ENCODE data around the gene MYO5C.
"Not testable (repeated sequence)": the region's sequence is repeated elsewhere in the genome, so short reads cannot be mapped to it uniquely, and the experiment has no call there.

Gene MYO5C

DNA sequence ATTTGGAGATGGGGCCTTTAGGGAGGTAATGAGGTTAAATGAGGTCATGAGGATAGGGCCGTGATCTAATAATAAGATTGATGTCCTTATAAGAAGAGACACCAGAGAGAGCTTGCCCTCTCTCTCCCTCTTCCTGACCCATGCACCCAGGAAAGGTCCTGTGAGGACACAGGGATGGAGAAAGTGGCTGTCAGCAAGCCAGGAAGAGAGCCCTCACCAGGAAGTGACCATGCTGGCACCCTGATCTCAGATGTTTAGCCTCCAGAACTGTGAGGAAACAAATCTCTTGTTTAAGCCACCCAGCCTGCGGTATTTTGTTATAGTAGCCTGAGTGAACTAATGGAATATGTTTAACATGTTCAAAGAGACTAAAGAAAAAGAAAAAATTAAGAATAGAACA lies 89.2 kb downstream of the MYO5C start:
- DNase-seq, result no peak

DNA sequence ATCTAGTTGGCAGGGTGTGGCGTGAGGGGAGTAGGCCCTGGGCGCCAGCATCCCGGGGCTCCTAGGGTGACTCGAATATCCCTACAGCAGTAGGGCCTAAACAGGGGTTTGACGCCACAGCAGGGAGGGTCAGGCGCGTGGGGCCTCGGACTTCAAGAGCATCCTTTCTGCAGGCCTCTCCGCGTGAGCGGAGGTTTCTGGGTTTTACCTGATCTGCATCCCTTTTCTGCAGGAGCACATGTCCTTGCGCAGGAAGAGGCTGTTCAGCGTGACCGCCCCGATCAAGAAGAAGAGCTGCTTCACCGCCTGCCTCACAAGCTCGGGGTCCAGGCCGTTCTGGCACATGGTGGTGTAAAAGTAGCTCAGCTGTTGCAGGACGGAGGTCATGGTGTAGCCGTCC lies 90.9 kb downstream of the MYO5C start:
- DNase-seq, result no peak

DNA sequence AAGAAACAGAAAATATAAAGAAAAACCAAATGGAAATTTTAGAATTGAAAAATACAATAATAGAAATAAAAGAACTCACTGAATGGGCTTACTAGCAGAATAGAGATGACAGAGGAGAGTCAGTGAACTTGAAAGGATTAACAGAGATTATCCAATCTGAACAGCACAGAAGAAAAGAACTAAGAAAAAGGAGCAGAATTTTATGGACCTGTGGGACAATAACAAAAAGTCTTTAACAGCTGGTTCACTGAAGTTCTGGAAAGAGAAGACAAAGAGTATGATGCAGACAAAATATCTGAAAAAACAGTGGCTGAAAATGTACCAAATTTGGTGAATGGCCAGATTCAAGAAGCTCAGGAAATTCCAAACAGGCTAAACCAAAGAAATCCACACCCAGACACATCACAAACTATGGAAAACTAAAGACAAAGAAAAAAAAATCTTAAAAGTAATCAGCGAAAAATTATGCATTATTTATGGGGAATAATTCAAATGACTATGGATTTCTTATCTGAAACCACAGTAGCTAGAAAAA lies 94.7 kb downstream of the MYO5C start:
- DNase-seq, result no peak

DNA sequence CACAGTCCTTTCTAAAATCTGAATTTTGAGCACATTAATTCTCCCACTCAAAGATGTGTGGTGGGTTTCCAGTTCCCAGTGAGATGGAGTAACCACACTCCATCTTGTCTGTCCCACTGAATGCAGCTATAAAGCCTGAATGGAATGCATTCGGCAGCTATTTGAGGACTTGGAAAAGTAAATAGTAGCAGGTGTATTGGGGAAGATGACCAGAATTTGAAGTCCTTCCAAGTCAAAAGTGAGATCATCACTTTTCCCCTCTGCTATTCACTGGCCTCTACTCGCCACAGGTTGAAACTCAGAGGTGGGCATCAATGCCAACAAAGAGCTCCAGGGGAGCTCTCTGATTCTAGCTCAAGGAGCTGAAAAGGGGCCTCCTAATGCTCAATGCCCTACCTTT lies 96.3 kb downstream of the MYO5C start:
- no peak for DNase-seq

DNA sequence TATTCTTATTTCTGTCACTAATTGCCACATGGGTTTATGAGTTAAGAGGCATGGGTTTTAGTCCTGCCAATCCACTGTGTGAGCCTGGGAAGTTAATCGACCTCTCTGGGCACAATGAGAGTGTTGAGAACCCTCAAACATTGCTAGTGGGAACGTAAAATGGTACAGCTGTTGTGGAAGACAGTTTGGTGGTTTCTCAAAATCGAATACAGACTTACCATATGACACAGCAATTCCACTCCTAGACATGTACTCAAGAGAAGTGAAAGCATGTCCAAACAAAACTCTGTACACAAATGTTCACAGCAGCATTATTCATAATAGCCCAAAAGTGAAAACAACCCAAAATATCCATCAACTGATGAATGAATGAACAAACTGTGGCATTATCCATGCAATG lies 98.7 kb downstream of the MYO5C start:
- DNase-seq, result no peak

DNA sequence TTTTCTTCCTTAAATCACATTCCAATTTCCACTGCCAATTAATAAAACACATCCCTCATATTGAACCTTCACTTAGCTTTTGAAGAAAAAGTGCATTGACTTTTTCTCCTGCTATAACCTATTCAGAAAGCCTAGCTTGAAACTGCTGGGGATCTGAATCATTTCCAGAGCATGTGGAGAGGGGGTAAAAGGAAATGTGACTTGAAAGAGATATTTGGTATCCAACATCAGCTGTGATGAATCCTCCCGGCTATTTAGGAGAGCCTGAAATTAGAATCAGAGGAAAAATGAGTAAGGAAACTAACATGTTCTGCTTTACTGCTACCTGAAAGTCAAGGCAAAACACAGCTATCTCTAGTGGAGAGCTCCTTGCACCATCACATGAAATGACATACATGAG lies 101.8 kb downstream of the MYO5C start:
- DNase-seq, result no peak

DNA sequence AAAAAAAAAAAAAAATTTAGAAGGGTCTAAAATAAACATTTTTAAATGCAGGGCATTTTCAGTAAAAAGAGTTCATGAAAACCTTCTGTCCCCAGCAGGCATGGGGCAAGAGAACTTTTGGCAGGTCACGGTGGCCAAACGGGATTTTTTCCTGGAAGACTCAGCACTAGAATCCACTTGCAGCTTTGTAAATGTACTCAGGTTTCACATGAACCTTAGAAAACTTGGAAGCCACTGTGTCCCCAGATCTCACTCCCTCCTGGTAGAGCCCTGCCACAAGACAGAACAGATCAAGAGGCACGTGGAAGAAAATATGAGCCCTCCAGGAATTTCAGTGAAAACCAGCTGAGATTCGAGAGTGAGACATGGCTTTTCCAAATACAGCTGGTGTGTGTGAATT lies 102.3 kb downstream of the MYO5C start:
- DNase-seq, result no peak

DNA sequence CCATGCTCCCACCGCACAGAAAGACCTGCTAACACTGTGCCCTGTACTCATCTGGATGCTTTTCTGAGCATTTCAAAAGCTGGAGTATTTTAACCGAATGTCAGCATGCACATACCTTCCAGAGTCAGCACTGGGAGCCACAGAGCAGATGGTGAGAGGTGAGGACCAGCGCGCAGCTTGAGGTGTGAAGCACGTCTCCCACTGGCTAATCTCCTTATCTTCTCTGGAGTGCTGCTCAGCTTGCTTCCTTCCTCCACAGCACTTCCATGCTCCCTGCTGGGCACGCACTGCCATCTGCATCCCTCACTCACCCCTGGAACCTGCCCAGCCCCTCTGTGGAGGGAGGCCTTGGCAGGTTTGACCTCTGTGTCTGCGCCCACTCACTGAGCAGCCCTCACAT lies 104.4 kb downstream of the MYO5C start, which contains the start of gene GNB5:
TSS of gene GNB5 (minus strand) at position 186 of the 400 bp plus-strand sequence. CDS start 6,716 bp downstream, outside the sequence.
- DNase-seq, result no peak

DNA sequence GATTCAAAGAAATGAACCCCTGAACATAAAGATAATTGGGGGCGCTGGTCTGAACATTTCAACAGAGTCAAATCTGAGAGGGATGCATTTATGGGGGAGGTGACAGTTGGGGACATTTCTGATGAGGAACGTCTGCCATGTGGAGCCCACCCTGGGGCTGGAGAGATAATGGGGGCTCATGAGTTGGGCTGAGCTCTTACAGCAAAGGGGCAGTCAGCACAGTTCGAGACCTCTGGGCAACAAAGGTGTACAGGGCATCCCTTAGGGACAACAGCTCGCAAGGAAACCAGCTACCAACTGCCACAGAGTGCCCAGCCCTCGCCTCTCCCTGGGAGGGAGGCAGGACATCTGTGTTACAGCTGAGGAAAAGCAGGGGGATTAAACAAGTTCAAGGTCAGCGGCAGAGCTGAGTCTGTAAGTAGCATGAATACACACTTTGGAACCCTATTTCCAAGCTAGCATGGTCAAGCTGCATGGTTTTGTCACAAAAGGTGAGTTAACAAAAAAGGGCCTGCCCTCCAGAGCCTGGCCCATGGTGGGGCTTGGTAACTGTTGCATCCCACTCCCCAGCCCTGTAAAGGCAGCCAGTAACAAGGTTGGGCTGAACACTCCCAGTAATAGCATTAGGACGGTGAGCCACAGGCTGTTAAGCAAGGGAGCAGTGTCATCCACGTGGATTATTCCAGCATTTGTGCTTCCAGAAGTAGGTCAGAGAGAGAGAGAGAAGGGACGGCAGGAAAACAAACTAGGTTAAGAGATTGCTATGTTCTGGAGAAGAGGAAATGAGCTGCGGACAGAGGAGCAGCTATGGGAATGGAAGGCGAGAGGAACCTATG lies 108.7 kb downstream of the MYO5C start:
- no peak for DNase-seq

DNA sequence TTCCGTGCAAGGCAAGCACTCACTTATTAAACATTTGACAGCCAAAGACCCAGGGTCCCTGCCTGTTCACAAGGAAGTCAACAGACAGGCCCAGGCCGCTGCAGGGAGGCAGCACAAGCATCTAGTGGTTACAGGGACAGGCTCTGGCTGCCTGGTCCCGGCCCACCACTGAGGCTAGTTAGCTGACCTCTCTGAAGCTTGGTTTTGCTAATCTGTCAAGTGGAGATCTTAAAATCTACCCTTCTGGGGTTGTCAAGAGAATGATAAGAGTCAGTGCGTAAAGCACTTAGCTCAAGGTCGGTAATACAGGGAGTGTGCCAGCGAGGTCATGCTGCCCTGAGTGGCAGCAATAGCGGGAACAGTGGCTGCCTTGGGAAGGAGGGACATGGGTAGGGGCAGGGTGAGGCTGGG lies 110.4 kb downstream of the MYO5C start:
- DNase-seq, result no peak

DNA sequence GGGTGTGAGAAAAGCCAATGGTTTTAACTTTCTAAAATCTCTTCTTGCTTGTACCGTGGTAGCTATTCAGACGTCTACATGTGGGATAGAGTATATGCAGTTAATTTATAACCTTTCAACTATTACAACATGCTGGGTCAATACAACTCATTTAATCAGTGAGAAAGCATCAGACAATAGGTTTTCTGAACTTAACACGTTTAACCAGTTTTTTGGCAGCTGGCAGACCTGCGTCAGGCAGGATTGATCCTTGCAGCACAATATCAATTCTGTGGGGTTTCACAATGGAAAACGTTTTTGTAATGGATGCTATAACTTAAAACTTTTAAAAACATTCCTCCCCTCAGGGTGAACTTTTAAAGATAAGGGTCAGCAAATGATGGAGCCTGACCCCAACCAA lies 110.9 kb downstream of the MYO5C start:
- no peak for DNase-seq

DNA sequence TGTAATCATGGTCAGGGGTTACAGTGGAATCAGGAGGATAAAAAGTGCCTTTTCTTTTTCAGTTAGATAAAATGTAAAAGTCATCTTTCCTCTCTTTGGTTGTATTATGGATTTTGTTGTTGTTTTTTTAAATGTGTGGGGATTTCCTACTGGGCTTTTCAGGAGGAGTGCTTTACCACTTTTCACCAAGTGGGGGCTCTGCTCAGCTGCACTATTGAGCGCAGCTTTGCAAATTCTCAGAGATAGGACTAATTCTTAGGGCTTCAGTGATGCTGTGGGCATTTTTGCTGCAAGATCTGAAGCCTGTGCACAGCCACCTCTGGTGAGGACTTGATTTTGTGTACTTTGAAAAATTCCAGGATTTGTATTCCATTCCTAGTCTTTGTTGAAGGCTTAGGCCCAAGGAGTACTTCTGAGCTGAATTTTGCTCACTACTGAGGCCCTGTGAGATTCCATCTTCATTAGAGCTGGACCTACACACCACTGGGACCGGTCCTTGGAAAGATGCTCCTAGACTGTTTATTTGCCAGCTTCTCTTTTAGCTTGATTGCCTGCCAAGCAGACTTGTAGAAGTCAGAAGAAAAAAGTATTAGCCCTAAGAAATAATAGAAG lies 111.9 kb downstream of the MYO5C start:
- DNase-seq, result no peak

DNA sequence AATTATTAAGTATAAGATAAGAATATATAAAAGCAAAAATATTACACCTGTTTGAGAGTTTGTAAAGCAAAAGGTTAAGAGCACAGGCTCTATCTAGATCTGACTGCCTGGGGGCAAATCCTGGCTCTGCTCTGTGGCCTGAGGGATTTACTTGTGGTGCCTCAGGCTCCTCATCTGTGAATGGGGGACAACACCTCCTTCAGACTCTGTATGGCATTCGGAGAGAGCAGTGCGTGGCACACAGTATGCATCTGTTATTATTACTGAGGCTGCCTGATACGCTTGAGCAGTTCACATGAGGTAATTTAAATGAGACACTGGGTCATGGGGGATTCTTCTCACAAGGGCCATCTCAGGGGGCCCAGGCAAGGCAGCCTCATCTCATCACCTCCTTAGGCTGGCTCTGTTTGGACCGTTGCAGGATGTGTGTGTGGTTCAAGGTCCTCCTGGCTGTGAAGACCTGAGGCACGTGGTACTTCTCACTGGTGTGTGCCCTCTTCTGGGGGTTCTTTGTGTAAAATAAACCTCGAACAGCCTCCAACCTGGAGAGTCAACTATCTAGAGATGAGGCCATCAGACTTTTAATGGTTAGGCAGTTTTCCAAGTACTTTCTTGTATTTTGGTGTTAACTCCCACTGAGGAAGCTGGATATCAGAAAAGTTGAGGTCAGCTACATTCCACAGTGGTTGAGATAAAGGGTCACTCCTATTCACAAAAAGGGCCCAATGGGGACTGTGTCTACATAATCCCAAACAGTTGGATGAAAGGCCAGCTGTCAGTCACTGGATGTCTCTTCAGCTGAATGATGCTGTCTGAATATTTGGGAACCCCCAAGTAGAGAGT lies 113.4 kb downstream of the MYO5C start:
- DNase-seq, result no peak

DNA sequence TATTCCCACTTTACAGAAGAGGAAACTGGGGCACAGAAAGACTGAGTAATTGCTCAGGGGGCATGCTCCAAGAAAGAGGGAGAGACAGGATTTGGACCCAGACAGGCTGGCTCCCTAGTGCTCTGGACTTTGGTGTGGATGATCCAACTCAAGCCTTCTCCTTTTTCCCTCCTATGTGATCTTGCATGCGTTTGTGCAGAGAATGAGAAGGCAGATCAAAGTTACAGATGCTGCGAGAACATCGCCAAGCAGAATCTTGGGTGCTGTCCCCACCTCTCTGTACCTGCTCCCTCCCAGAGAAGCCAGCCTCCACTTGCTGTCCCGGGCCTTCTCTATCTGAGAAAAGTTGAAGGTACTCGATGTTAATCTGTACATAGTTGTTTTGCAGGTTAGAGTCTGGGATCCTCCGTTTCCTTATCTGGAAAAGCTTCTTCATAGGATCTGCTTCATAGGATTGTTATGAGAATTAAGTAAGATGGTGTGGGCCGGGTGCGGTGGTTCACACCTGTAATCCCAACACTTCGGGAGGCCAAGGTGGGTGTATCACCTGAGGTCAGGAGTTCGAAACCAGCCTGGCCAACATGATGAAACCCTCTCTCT lies 114.7 kb downstream of the MYO5C start:
- no peak for DNase-seq

DNA sequence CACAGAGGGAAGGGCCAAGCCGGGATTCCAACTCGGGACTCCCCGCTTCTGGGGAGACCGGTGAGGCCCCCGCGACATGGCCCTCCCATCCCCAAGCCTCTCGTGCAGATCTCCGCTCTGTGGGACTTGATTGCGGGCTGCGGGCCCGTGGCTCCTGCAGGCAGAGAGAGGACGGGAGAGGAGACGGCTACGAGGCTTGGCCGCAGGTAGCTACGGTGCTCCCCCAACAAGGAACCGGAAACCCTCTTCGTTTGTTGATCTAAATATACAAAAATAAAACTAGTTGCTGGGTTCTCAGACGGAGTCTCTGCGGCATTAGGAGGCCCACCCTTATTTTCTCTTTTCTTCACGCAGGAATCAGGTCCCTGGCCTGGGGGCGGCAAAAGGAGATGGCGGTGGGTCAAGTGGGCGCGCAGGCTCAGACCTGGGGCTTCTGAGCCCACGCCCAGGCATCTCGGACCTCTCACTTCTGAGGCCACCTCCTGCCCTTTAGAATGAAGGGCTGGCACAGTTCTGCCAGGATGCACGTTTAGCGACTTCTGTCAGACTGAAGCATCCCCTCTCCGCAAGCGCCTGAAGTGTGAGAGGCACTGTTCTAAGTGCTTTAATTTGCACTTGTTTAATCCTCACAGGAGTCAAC lies 115.3 kb downstream of the MYO5C start:
- DNase-seq, result no peak

DNA sequence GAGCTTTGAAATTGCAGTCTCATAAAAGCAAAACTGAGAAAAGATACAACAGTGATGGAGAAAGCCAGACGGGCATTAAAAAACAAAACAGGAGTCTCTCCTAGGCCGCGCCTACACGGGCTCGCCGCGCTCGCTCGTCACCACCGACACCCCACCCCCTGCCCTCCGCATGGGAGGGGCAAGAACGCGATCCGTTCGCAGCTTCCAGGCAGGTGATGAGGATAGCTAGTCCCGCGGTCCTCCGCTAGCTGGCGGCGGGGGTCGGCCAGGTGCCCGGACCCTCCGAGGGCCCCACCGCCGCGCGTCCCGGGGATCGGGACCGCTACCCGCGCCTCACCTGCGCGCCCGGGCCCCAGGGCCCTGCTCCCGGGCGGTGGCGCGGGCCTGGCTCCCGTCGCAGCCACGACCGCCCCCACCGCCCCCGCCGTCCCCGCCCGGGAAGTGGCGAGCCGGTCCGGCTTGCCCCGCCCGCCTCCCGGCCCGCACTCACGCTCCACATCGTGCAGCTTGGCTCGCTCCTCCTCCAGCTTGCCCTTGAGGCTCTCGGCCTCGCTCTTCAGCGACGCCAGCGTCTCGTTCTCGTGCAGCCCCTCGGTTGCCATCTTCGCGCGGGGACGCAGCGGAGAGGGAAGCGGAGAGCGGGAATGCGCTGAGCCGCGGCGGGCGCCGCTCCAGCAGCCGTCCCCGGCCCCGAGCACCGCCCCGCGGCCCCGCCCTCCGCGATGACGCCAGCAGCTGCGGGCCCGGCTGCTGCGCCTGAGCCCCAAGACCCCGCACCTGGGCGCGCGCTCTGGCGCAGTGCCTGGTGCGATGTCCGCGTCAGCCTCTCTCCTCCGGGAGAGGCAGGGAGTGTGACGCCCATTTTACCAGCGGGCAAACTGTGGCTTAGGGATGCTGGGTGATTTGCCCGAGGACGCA lies 116.1 kb downstream of the MYO5C start:
- peak; percentile 57 for DNase-seq

DNA sequence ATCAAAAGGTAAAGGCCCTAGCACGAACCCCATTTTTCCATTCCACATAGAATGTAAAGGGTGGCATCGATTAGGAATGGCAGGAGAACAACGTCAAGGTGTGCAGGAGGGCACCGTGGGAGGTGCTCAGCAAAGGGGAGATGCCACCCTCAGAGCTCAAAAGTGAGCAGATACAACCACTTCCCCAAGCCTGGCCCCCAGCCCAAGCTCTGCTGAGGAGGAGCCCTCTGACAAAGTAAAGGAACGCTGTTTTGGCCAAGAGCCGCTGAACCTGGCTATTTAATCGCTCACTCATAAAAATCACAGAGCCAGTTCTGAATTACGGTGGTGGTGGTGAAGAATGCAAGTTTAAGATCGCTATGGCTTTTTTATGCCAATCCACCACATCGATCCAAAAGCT lies 116.8 kb downstream of the MYO5C start:
- no peak for DNase-seq

DNA sequence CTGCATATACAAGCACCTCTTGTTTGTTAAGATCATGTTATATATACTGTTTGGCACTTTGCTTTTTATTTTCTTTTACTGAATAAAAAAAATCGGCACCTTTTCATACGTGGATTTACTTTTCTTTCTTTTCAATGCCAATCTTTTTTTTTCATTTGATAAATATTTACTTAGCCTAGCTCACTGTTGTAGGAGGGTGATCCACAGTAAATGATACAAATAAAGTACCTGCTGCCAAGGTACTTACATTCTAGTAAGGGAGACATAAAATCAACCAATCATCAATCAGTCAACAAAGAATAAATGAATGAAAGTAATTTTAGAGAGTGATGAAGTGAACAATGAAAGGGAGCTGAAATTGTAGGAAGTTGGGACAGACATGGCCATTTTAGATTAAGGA lies 122.7 kb downstream of the MYO5C start:
- DNase-seq, result no peak

DNA sequence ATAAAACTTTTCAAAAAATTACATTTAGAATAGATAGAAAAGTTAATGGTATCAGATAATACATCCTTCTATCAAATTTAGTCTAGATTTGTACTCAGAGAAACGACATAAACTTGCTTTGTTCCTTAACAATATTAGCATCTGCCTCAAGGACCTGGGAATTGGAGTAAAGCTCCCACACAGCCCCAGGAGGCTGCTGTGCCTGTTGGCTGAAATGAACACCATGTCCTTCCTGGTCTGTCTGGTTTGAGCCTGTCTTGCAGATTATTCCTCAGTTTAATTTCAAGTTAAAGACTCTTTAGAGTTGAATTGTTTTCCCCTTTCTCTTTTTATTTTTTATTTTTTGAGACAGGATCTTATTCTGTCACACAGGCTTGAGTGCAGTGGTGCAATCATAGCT lies 123.8 kb downstream of the MYO5C start:
- DNase-seq, result no peak

DNA sequence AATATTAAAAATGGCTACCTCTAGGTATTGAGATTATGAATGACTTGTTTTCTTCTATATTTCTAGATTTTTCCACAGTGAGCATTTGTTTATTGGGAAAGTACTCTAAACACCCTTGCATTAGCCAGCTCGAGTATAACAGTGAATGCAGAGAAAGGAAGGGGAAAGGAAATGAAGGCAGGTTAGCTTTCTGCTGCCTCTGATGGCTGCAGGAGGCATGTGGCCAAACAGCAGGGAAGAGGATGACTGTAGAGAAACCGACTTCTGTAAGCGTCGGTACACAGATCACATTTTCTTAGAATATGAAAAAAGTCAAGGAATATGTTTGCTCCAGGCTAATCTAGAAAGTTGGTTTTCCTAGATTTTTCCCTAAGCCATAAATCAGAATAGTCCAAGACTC lies 124.2 kb downstream of the MYO5C start:
- DNase-seq, result no peak

DNA sequence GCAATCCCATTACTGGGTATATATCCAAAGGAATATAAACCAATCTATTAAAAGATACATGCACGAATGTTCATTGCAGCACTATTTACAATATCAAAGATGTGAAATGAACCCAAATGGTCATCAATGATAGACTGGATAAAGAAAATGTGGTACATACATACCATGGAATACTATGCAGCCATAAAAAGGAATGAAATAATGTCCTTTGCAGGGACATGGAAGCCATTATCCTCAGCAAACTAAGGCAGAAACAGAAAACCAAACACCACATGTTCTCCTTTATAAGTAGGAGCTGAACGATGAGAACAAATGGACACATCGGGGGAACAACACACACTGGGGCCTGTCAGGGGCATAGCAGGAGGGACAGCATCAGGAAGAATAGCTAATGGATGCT lies 125.4 kb downstream of the MYO5C start:
- DNase-seq, result not testable (repeated sequence)

Data from NCI-H1694 (cell line).